WERI-Rb-1 (cell line): ENCODE results near the gene CST6.
A peak's percentile ranks its signal among the peaks of the same experiment; 100 is the strongest.
"Not testable (repeated sequence)": the region's sequence is repeated elsewhere in the genome, so short reads cannot be mapped to it uniquely, and the experiment has no call there.

Experiments used
- DNase-seq: peaks from one replicate; pipeline ENCODE4 v3.0.0-alpha.2; 2020
- H3K27ac ChIP-seq: fragments of 250-450 bp; sonication (Bioruptor Pico); 2 replicates; pipeline ENCODE4 v1.5.1; 2020; ENCODE audit warnings: mild to moderate bottlenecking, moderate library complexity
- H3K27me3 ChIP-seq: fragments of 250-450 bp; sonication (Bioruptor Pico); 2 replicates; pipeline ENCODE4 v1.5.1; 2021; ENCODE audit warnings: mild to moderate bottlenecking, low read depth, moderate library complexity; ENCODE audit not compliant: insufficient read depth, severe bottlenecking
- H3K36me3 ChIP-seq: fragments of 250-450 bp; sonication (Bioruptor Pico); 2 replicates; pipeline ENCODE4 v1.5.1; 2020; ENCODE audit warnings: mild to moderate bottlenecking, moderate library complexity
- H3K4me3 ChIP-seq: 2 replicates; pipeline ENCODE4 v1.5.1; 2011; ENCODE audit warnings: low read depth, mild to moderate bottlenecking, control low read depth, low read length
- H3K9me3 ChIP-seq: fragments of 250-450 bp; sonication (Bioruptor Pico); 2 replicates; pipeline ENCODE4 v1.5.1; 2021; ENCODE audit warnings: mild to moderate bottlenecking, moderate library complexity; ENCODE audit not compliant: severe bottlenecking
- CTCF ChIP-seq: IDR thresholded peaks from 2 replicates; pipeline ENCODE4 v1.5.1; 2011; ENCODE audit warnings: low read depth, mild to moderate bottlenecking, control low read depth, inconsistent platforms, low read length

CST6 gene

GRCh38 chr11:66006134-66006890, 5.5 kb upstream of the CST6 start:
- peak overlapping the region; percentile 71 for H3K27ac ChIP-seq
- no peaks in the 10 kb centered on the region for H3K27me3 ChIP-seq
- peaks cover 22% of the 10 kb centered on the region for H3K36me3 ChIP-seq
- DNase-seq: no peak
- H3K4me3 ChIP-seq: no peak overlapping the region
- no peaks in the 10 kb centered on the region for H3K9me3 ChIP-seq
- no peak for TF ChIP-seq CTCF

- H3K9me3 ChIP-seq: no peaks in the 10 kb centered on the region
- no peak for DNase-seq
- no peaks in the 10 kb centered on the region for H3K27me3 ChIP-seq
- H3K4me3 ChIP-seq: peak overlapping the region; percentile 22; the same call in 1 of the 2 replicates
- peaks cover 22% of the 10 kb centered on the region for H3K36me3 ChIP-seq
- peak overlapping the region; percentile 71 for H3K27ac ChIP-seq
- TF ChIP-seq CTCF: no peak
These were observed 5.0 kb upstream of the CST6 start for GRCh38 chr11:66006891-66007176.

GRCh38 chr11:66007201-66007634, 4.6 kb upstream of the CST6 start:
- Histone ChIP-seq H3K27me3 (no peaks in the 10 kb centered on the region), H3K36me3 (peaks cover 22% of the 10 kb centered on the region), H3K4me3 (peak overlapping the region; percentile 22; the same call in 1 of the 2 replicates), H3K9me3 (no peaks in the 10 kb centered on the region), H3K27ac (peak overlapping the region; percentile 71)
- no peak for TF ChIP-seq CTCF
- peak; percentile 81 for DNase-seq

GRCh38 chr11:66008095-66008467, 3.7 kb upstream of the CST6 start:
- TF ChIP-seq CTCF: no peak
- Histone ChIP-seq H3K4me3 (no peak overlapping the region), H3K27me3 (no peaks in the 10 kb centered on the region), H3K27ac (peak overlapping the region; percentile 71), H3K36me3 (peaks cover 22% of the 10 kb centered on the region), H3K9me3 (no peaks in the 10 kb centered on the region)
- DNase-seq: no peak

- Histone ChIP-seq H3K4me3 (no peak overlapping the region), H3K36me3 (peaks cover 19% of the 10 kb centered on the region), H3K9me3 (no peaks in the 10 kb centered on the region), H3K27me3 (no peaks in the 10 kb centered on the region), H3K27ac (peak overlapping the region; percentile 26)
- TF ChIP-seq CTCF: no peak
- DNase-seq: peak; percentile 61
These were observed 3.2 kb upstream of the CST6 start for GRCh38 chr11:66008468-66009101.

- not testable (repeated sequence) for H3K4me3 ChIP-seq, DNase-seq, H3K27me3 ChIP-seq, H3K9me3 ChIP-seq, H3K36me3 ChIP-seq, H3K27ac ChIP-seq
These were observed 1.8 kb upstream of the CST6 start for GRCh38 chr11:66010036-66010435.
